Peyer's patch (tissue), 4 donors: ENCODE data around the gene UFSP1.

Source experiments
- CTCF ChIP-seq, 6 experiments: fragments of 450-650 bp in 4 of 6; fragments of 200-600 bp in 2 of 6; sonication (generic) in 1 of 6; IDR thresholded peaks; one replicate each; pipeline ENCODE4 v1.5.1; 2017 to 2019; ENCODE audit warnings: antibody characterized with exemption in 6 of 6, mild to moderate bottlenecking in 3 of 6, moderate library complexity in 1 of 6
- POLR2A ChIP-seq, 2 donors: fragments of 450-650 bp; IDR thresholded peaks; one replicate each; pipeline ENCODE4 v1.5.1; 2017; ENCODE audit warnings: antibody characterized with exemption in 2 of 2, mild to moderate bottlenecking in 2 of 2, moderate library complexity in 2 of 2

GRCh38 chr7:100901921-100902332, 12.4 kb upstream of the UFSP1 start:
- TF ChIP-seq CTCF (IDR thresholded peaks at IDR 0.05) (no peak), POLR2A (IDR thresholded peaks at IDR 0.05) (peak in 1 of 2 donors; percentile 50)
